Hepatocyte (in vitro differentiated cells): ENCODE measurements around the gene HIVEP1. TPM values are rescaled to one million over a fixed set of nuclear protein-coding genes. Genes with fewer than 3 reads are reported as not detected.

Experiments used
- DNase-seq: peaks from one replicate; pipeline ENCODE4 v3.0.0-alpha.2; 2016; ENCODE audit warnings: low spot score
- H2AFZ ChIP-seq: fragments of 200-600 bp; sonication (generic); 2 replicates; pipeline ENCODE4 v1.6.0; 2016; ENCODE audit warnings: antibody characterized with exemption, mild to moderate bottlenecking
- H3K27ac ChIP-seq: fragments of 200-600 bp; sonication (generic); 2 replicates; pipeline ENCODE4 v1.5.1; 2016; ENCODE audit warnings: mild to moderate bottlenecking
- H3K27me3 ChIP-seq: fragments of 200-600 bp; sonication (generic); 2 replicates; pipeline ENCODE4 v1.6.1; 2016
- H3K36me3 ChIP-seq: fragments of 200-600 bp; sonication (generic); replicated peaks from 2 replicates; pipeline ENCODE4 v1.5.1; 2016; ENCODE audit warnings: low read depth; ENCODE audit not compliant: insufficient read depth
- H3K4me1 ChIP-seq: fragments of 200-600 bp; sonication (generic); 2 replicates; pipeline ENCODE4 v1.5.1; 2016; ENCODE audit warnings: mild to moderate bottlenecking, moderate library complexity; ENCODE audit not compliant: insufficient read depth
- H3K4me2 ChIP-seq: fragments of 200-600 bp; sonication (generic); 2 replicates; pipeline ENCODE4 v1.6.0; 2016
- H3K4me3 ChIP-seq: fragments of 200-600 bp; sonication (generic); 2 replicates; pipeline ENCODE4 v1.5.1; 2016; ENCODE audit warnings: mild to moderate bottlenecking
- H3K79me2 ChIP-seq: fragments of 200-600 bp; sonication (generic); 2 replicates; pipeline ENCODE4 v1.6.0; 2017; ENCODE audit warnings: mild to moderate bottlenecking
- H3K9me2 ChIP-seq: fragments of 200-600 bp; sonication (generic); replicated peaks from 2 replicates; pipeline ENCODE4 v1.6.0; 2017; ENCODE audit warnings: mild to moderate bottlenecking; ENCODE audit not compliant: insufficient read depth
- H3K9me3 ChIP-seq: fragments of 200-600 bp; sonication (generic); 2 replicates; pipeline ENCODE4 v1.5.1; 2016; ENCODE audit warnings: low read depth, mild to moderate bottlenecking
- H4K20me1 ChIP-seq: fragments of 200-600 bp; sonication (generic); 2 replicates; pipeline ENCODE4 v1.6.0; 2016; ENCODE audit warnings: mild to moderate bottlenecking; ENCODE audit not compliant: insufficient read depth, poor library complexity, severe bottlenecking
- CTCF ChIP-seq: fragments of 200-600 bp; sonication (generic); IDR thresholded peaks from 2 replicates; pipeline ENCODE4 v1.5.1; 2016; ENCODE audit warnings: antibody characterized with exemption, mild to moderate bottlenecking; ENCODE audit not compliant: poor library complexity
- EZH2 ChIP-seq: fragments of 200-600 bp; sonication (generic); IDR thresholded peaks from 2 replicates; pipeline ENCODE4 v1.6.1; 2016; ENCODE audit warnings: antibody characterized with exemption, mild to moderate bottlenecking, borderline replicate concordance
- EZH2phosphoT487 ChIP-seq: fragments of 200-600 bp; sonication (generic); IDR thresholded peaks from one replicate; pipeline ENCODE4 v1.6.1; 2018; ENCODE audit warnings: antibody characterized with exemption, mild to moderate bottlenecking, low read depth, moderate library complexity; ENCODE audit not compliant: unreplicated experiment, severe bottlenecking
- WGBS: methylation state at CpG from one replicate; pipeline ENCODE4 v1.1.6; 2016; ENCODE audit warnings: low lambda C conversion rate; ENCODE audit errors: missing lambda C conversion rate; 5-methylcytosine and 5-hydroxymethylcytosine counted together
- polyA plus RNA-seq: library from polyadenylated mRNA; unstranded; fragments of >200 nt; fragmentation: Nextera tagmentation; extraction: Ambion mirVana; gene quantifications from 2 replicates; pipeline ENCODE4 v1.2.1, GENCODE V29; 2016
- total RNA-seq: library from RNA; depleted of rRNA; stranded (reverse); fragments of >200 nt; gene quantifications from 2 replicates; pipeline ENCODE4 v1.2.3, GENCODE V29; 2014

Gene HIVEP1
- total and polyA plus RNA-seq, 2 experiments from 2014 or later: 8.7 to 33.7 TPM

- no peaks in the 10 kb centered on the region for H3K27me3 ChIP-seq
These were observed 126.8 kb downstream of the HIVEP1 start for GRCh38 chr6:12138936-12139335.

GRCh38 chr6:12147557-12148316 is 135.6 kb downstream of the HIVEP1 start:
- Histone ChIP-seq H2AFZ (no peak overlapping the region), H3K9me2 (no peaks in the 10 kb centered on the region), H3K4me1 (no peaks in the 10 kb centered on the region), H3K27ac (no peak overlapping the region), H3K4me2 (no peak overlapping the region), H3K4me3 (no peak overlapping the region), H3K27me3 (no peaks in the 10 kb centered on the region), H3K36me3 (no peaks in the 10 kb centered on the region), H3K9me3 (no peaks in the 10 kb centered on the region), H4K20me1 (no peaks in the 10 kb centered on the region), H3K79me2 (no peaks in the 10 kb centered on the region)
- 88% methylated on average over 6 of the region's 6 CpGs for WGBS
- no peak for DNase-seq
- no peak for TF ChIP-seq EZH2
- TF ChIP-seq CTCF: no peak
- no peak for TF ChIP-seq EZH2phosphoT487

More at GRCh38 chr6:12138936-12139335, 126.8 kb downstream of the HIVEP1 start:
- H3K4me3 ChIP-seq: no peak overlapping the region
- no peak overlapping the region for H2AFZ ChIP-seq
- 100% methylated on average over 4 of the region's 4 CpGs for WGBS
- H4K20me1 ChIP-seq: no peaks in the 10 kb centered on the region
- H3K9me3 ChIP-seq: no peaks in the 10 kb centered on the region
- H3K4me2 ChIP-seq: no peak overlapping the region
- DNase-seq: no peak
- no peaks in the 10 kb centered on the region for H3K36me3 ChIP-seq
- no peak overlapping the region for H3K27ac ChIP-seq
- H3K4me1 ChIP-seq: no peaks in the 10 kb centered on the region
- no peaks in the 10 kb centered on the region for H3K79me2 ChIP-seq
- TF ChIP-seq EZH2phosphoT487: no peak
- TF ChIP-seq EZH2: no peak
- no peak for TF ChIP-seq CTCF
- no peaks in the 10 kb centered on the region for H3K9me2 ChIP-seq

GRCh38 chr6:12148317-12148801 is 136.2 kb downstream of the HIVEP1 start:
- Histone ChIP-seq H3K27ac (no peak overlapping the region), H3K79me2 (no peaks in the 10 kb centered on the region), H3K4me2 (no peak overlapping the region), H3K4me3 (no peak overlapping the region), H4K20me1 (no peaks in the 10 kb centered on the region), H3K9me2 (no peaks in the 10 kb centered on the region), H3K27me3 (no peaks in the 10 kb centered on the region), H2AFZ (no peak overlapping the region), H3K4me1 (no peaks in the 10 kb centered on the region), H3K9me3 (no peaks in the 10 kb centered on the region), H3K36me3 (no peaks in the 10 kb centered on the region)
- 75% methylated on average over 3 of the region's 3 CpGs for WGBS
- TF ChIP-seq CTCF: no peak
- TF ChIP-seq EZH2: no peak
- TF ChIP-seq EZH2phosphoT487: no peak
- DNase-seq: no peak
